GM10248 (cell line): Measurements from ENCODE around the gene C3orf22.

Source experiments
- CTCF ChIA-PET: fragments of 300-600 bp; sonication (Branson Sonifier 250); formaldehyde crosslinking; extraction: SDS; loops from one replicate; lab custom pipeline; 2021; ENCODE audit warnings: antibody characterized with exemption; lab: Yijun Ruan, JAX
- POLR2A ChIA-PET: fragments of 350-650 bp; sonication (Branson Sonifier 250); formaldehyde crosslinking; extraction: SDS; loops from one replicate; lab custom pipeline; 2020; ENCODE audit warnings: antibody characterized with exemption; lab: Yijun Ruan, JAX
- DNase-seq: peaks from one replicate; pipeline ENCODE4 v3.0.0; 2012; ENCODE audit errors: extremely low spot score
- CTCF ChIP-seq: IDR thresholded peaks from 2 replicates; pipeline ENCODE4 v1.5.1; 2012; ENCODE audit warnings: mild to moderate bottlenecking, low read depth; ENCODE audit errors: extremely low read depth, missing control alignments, control extremely low read depth

Gene C3orf22

DNA sequence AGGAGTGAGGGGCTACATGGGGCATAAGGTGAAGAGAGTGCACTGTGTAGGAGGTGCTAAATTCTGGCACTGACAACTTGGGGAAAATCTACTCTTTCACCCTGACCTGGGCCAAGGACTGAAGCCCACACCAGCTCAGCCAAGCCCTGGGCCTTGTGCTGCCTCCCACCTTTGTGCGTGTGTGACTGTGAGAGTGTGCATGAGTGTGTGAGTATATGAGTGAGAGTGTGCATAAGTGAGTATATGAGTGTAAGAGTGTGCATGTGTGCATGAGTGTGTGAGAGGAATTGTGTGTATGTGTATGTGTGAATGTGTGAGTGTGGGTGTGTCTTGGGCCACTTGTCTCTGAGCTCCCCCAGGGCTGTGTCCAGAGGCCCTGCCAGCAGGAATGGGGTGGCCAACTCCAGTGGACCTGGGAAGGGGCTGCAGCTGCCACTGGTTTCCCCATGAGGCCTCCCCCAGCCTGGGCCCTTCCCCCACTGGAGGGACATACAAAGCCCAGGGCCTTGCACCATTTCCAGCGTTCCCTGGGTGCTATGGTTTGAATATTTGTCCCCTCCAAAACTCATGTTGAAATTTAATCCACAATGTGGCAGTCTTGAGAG, 15.2 kb downstream of the C3orf22 start:
- DNase-seq, result no peak
- CTCF ChIA-PET, result no interaction called here
- no peak for TF ChIP-seq CTCF
- POLR2A ChIA-PET, result no interaction called here

DNA sequence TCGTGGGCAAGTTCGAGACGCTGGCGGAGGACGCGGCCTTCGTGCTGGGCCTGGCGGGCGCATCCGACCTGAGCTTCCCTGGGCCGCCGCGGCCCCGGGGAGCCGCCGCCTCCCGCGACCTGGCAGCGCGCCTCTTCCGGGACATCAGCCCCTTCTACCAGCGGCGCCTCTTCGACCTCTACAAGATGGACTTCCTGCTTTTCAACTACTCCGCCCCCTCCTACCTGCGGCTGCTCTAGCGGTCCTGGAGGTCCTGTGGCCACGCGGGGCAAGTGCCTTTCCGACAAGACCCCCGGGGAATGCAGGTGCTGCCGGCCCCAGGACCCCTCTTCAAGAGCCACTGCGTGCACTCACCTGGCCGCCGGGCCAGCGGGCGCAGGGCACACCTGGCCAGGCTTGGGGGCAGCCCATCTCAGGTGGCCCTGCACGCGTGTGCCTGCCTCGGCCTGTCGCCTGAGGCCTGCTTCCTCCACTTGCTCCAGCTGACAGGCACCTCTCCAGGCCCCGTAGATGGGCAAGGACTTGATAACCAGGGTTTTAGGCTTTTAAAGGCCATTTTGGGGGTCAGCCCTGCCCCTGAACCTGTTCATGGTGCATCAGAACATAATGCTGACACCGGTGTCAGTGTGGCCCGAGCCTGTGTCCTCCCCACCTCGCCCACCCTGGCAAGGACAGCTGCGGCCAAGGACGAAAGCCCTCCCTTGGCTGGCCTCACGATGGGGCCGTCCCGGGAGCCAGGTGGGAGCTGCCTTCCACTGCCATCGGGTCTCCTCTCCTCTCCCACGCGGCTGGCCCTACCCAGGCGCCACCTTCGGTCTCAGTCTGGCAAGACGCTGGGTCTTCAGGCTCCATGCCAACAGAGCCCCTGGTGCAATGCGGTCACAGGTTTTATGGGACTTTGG, 16.1 kb downstream of the C3orf22 start:
- POLR2A ChIA-PET, result no interaction called here
- CTCF ChIA-PET, result no interaction called here
- DNase-seq, result no peak
- no peak for TF ChIP-seq CTCF

GRCh38 chr3:126541628-126542339, 16.9 kb downstream of the C3orf22 start:
- TF ChIP-seq CTCF, result no peak
- POLR2A ChIA-PET, result no interaction called here
- CTCF ChIA-PET, result no interaction called here
- no peak for DNase-seq

GRCh38 chr3:126540951-126541627, 17.6 kb downstream of the C3orf22 start:
- no peak for DNase-seq
- no peak for TF ChIP-seq CTCF
- CTCF ChIA-PET, result no interaction called here
- POLR2A ChIA-PET, result no interaction called here

DNA sequence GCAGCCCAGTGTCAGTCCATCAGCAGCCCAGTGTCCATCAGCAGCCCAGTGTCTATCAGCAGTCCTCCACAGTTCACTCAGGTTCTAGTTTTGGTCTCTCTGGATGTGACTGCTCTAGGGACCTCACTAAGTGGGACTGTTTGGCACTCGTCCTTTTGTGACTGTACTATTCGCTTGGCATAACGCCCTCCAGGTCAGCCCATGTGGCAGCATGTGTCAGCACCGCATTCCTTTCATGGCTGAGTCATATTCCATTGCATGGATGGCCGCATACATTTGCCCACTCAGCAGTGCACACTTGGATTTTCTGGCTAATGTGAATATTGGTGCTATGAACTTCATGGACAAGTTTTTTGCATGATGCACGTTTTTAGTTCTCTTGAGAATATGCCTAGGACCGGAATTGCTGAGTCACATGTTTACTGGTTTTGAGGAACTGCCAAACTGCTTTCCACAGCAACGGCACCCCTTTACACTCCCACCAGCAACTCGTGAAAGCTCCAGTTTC, 18.3 kb downstream of the C3orf22 start:
- POLR2A ChIA-PET, result no interaction called here
- CTCF ChIA-PET, result no interaction called here
- DNase-seq, result no peak
- no peak for TF ChIP-seq CTCF

GRCh38 chr3:126539558-126540250, 19.0 kb downstream of the C3orf22 start:
- no peak for TF ChIP-seq CTCF
- DNase-seq, result no peak
- CTCF ChIA-PET, result no interaction called here
- POLR2A ChIA-PET, result no interaction called here
